Measurements from ENCODE around the gene DPP8. TPM values are rescaled to one million over a fixed set of nuclear protein-coding genes. Genes with fewer than 3 reads are reported as not detected.

The DPP8 gene
- total RNA-seq (2021; ENCODE audit: unreplicated experiment): 27.1 TPM
- polyA plus RNA-seq (2012): 11.7 and 15.1 TPM in 2 replicates
- percentile 77 among the genes with signal in this experiment for Bru-seq, nascent RNA
- BruChase-seq, experiment 1, labeled RNA remaining after a 6-hour chase: percentile 88 among the genes with signal in this experiment
- BruChase-seq, experiment 2, labeled RNA remaining after a 2-hour chase: percentile 79 among the genes with signal in this experiment
- long read RNA-seq, full-length matches to known transcripts: 19 of 49 reads
- long read RNA-seq, partial matches to known transcripts: 6 of 49 reads
- long read RNA-seq, other reads (novel, unspliced or antisense): 24 of 49 reads

GRCh38 chr15:65516997-65517865, at the start of gene DPP8:
TSS of gene DPP8 (minus strand) at chr15:65517689. CDS start at chr15:65512553, 5,136 bp downstream.
- Histone ChIP-seq H3K27me3 (ENCODE audit: insufficient read depth, low read length) (no peaks in the 10 kb centered on the region), H3K9me3 (ENCODE audit: control insufficient read depth in 1 of 2, insufficient read depth in 1 of 2, low read depth in 1 of 2, low read length in 2 of 2) (no peaks in the 10 kb centered on the region), H3K4me3 (replicated peaks in 1 of 2; ENCODE audit: low read depth in 1 of 2, low read length in 2 of 2) (peak within 1 kb of the TSS; percentile 64 to 88), H3K27ac (ENCODE audit: low read depth, low read length) (peak within 1 kb of the TSS; percentile 90), H3K79me2 (ENCODE audit: insufficient read depth, low read length) (peaks cover 31% of the 10 kb centered on the region), H3K4me1 (ENCODE audit: control insufficient read depth in 1 of 2, insufficient read depth in 2 of 2, low read length in 2 of 2) (peaks cover 14 to 20% of the 10 kb centered on the region in 2 experiments), H4K20me1 (ENCODE audit: insufficient read depth) (no peaks in the 10 kb centered on the region), H3K9ac (ENCODE audit: low read length) (peak within 1 kb of the TSS; percentile 78), H2AFZ (ENCODE audit: low read depth, low read length, poor library complexity, severe bottlenecking) (peak within 1 kb of the TSS; percentile 72), H3K4me2 (ENCODE audit: low read length) (peak within 1 kb of the TSS; percentile 90), H3K9me2 (ENCODE audit: insufficient read depth) (no peaks in the 10 kb centered on the region), H3K36me3 (ENCODE audit: control insufficient read depth in 1 of 2, insufficient read depth in 2 of 2, low read length in 2 of 2) (peaks cover 0 to 7% of the 10 kb centered on the region in 2 experiments; a peak in 2 of 4 replicates)
- ChIA-PET CTCF (interaction anchor here (1.1 to 1.2 kb wide), 2 partner anchors 13 to 20 kb away, joined by 3 to 5 read pairs; partner anchors contain the start of gene HACD3), RAD21 (ENCODE audit: low non-redundant PET in 1 of 2, low total read pairs in 2 of 2, uncharacterized antibody in 2 of 2, unreplicated experiment in 2 of 2) (interaction anchor here in 1 of 2 experiments (0.6 to 0.7 kb wide), 2 partner anchors 63 to 128 kb away, joined by 4 read pairs; no protein-coding TSS in a partner anchor), POLR2A (interaction anchor here (0.6 to 1.6 kb wide), 7 partner anchors 12 to 352 kb away, joined by 3 to 8 read pairs (median 4); partner anchors contain the start of genes HACD3, RAB11A and RNU5B-1)
- ATAC-seq (peak; percentile 97), DNase-seq (ENCODE audit: low read depth, low spot score) (peak; percentile 89)
- BruUV-seq (replicated peaks): no TSS peak
- intact Hi-C loops (cut with micrococcal nuclease): no loop called here
- TF ChIP-seq EZH2phosphoT487 (IDR thresholded peaks at IDR 0.05; ENCODE audit: borderline replicate concordance): no peak
- TF ChIP-seq JUND (IDR thresholded peaks at IDR 0.05): no peak
- no peak for TF ChIP-seq SIN3A (IDR thresholded peaks at IDR 0.05; ENCODE audit: low read depth)
- TF ChIP-seq EZH2 (IDR thresholded peaks at IDR 0.05): no peak
- TF ChIP-seq RAD21 (IDR thresholded peaks at IDR 0.05; ENCODE audit: low read depth): 0 out of 2 replicates have a peak, but pooled peaks have one; percentile 13
- TF ChIP-seq, protein P1, sequence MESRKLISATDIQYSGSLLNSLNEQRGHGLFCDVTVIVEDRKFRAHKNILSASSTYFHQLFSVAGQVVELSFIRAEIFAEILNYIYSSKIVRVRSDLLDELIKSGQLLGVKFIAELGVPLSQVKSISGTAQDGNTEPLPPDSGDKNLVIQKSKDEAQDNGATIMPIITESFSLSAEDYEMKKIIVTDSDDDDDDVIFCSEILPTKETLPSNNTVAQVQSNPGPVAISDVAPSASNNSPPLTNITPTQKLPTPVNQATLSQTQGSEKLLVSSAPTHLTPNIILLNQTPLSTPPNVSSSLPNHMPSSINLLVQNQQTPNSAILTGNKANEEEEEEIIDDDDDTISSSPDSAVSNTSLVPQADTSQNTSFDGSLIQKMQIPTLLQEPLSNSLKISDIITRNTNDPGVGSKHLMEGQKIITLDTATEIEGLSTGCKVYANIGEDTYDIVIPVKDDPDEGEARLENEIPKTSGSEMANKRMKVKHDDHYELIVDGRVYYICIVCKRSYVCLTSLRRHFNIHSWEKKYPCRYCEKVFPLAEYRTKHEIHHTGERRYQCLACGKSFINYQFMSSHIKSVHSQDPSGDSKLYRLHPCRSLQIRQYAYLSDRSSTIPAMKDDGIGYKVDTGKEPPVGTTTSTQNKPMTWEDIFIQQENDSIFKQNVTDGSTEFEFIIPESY (IDR thresholded peaks at IDR 0.05; ENCODE audit: extremely low read depth, insufficient replicate concordance, low read length): peak; percentile 46
- no peak for TF ChIP-seq ZNF274 (IDR thresholded peaks at IDR 0.05; ENCODE audit: low read depth, low read length)
- TF ChIP-seq EGR1 (IDR thresholded peaks at IDR 0.05; ENCODE audit: low read depth): no peak
- TF ChIP-seq SRF (IDR thresholded peaks at IDR 0.05; ENCODE audit: low read depth): no peak; the same call in 1 of the 2 replicates
- peak; percentile 34 for TF ChIP-seq TCF7L2 (IDR thresholded peaks at IDR 0.05; ENCODE audit: borderline replicate concordance, extremely low read depth, insufficient read depth, insufficient read length)
- peak; percentile 75 for TF ChIP-seq POLR2A (IDR thresholded peaks at IDR 0.05; ENCODE audit: borderline replicate concordance, extremely low read depth, insufficient read depth, insufficient read length)
- no peak for TF ChIP-seq CEBPB (IDR thresholded peaks at IDR 0.05; ENCODE audit: low read depth)
- TF ChIP-seq, protein P2, sequence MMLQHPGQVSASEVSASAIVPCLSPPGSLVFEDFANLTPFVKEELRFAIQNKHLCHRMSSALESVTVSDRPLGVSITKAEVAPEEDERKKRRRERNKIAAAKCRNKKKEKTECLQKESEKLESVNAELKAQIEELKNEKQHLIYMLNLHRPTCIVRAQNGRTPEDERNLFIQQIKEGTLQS (IDR thresholded peaks at IDR 0.05): no peak
- peak; percentile 77 for TF ChIP-seq SP1 (IDR thresholded peaks at IDR 0.05; ENCODE audit: low read depth)
- no peak for TF ChIP-seq FOSL1 (IDR thresholded peaks at IDR 0.05; ENCODE audit: low read depth)
- TF ChIP-seq, protein P3, sequence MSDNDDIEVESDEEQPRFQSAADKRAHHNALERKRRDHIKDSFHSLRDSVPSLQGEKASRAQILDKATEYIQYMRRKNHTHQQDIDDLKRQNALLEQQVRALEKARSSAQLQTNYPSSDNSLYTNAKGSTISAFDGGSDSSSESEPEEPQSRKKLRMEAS (IDR thresholded peaks at IDR 0.05): no peak; the same call in 1 of the 2 replicates
- peak; percentile 79 for TF ChIP-seq ELF1 (IDR thresholded peaks at IDR 0.05; ENCODE audit: borderline replicate concordance, low read depth)
- TF ChIP-seq ZFX (IDR thresholded peaks at IDR 0.05): peak; percentile 93
- no peak for TF ChIP-seq REST (IDR thresholded peaks at IDR 0.05; ENCODE audit: low read depth)
- peak; percentile 60 for TF ChIP-seq POLR2AphosphoS5 (IDR thresholded peaks at IDR 0.05; ENCODE audit: low read depth, low read length)

Measured in HCT116 (cell line).